ENCODE results near the gene STARD3. TPM values are rescaled to one million over a fixed set of nuclear protein-coding genes. Genes with fewer than 3 reads are reported as not detected.

The STARD3 gene
- total and polyA plus RNA-seq, 9 of the 15 experiments (the other 6 are each of a cell fraction or from before 2014, with no cell fraction given) = 0.63 to 87.0 (median 46.0) TPM

DNA sequence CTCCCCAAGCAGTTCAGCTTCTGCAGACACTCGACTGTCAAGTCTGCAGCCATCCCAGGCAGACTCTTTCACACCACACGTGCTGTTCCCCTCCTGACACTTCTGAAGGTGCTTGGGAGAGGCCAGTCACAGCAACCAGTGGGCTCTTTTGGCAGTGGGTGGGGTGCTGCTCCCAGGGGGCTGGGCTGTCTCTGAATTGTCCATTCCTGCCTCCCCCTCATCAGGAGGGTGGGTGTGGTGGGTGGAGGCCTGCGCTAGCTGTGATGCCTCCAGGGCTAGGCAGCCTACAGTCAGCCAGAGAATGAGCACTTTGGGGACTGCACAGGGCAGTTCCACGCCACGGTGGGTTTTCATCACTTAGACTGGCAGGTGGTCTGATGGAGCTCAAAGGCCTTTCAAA lies 10.3 kb downstream of the STARD3 start (continued):
- TF ChIP-seq SIRT6 (IDR thresholded peaks at IDR 0.05; ENCODE audit: low read depth, low read length) (no peak), MECOM (CRISPR knock-in tag; IDR thresholded peaks at IDR 0.05) (no peak), L3MBTL2 (IDR thresholded peaks at IDR 0.05) (no peak), PHF8 (IDR thresholded peaks at IDR 0.05; ENCODE audit: borderline replicate concordance, low read length) (no peak)
- TF ChIP-seq, protein P1, sequence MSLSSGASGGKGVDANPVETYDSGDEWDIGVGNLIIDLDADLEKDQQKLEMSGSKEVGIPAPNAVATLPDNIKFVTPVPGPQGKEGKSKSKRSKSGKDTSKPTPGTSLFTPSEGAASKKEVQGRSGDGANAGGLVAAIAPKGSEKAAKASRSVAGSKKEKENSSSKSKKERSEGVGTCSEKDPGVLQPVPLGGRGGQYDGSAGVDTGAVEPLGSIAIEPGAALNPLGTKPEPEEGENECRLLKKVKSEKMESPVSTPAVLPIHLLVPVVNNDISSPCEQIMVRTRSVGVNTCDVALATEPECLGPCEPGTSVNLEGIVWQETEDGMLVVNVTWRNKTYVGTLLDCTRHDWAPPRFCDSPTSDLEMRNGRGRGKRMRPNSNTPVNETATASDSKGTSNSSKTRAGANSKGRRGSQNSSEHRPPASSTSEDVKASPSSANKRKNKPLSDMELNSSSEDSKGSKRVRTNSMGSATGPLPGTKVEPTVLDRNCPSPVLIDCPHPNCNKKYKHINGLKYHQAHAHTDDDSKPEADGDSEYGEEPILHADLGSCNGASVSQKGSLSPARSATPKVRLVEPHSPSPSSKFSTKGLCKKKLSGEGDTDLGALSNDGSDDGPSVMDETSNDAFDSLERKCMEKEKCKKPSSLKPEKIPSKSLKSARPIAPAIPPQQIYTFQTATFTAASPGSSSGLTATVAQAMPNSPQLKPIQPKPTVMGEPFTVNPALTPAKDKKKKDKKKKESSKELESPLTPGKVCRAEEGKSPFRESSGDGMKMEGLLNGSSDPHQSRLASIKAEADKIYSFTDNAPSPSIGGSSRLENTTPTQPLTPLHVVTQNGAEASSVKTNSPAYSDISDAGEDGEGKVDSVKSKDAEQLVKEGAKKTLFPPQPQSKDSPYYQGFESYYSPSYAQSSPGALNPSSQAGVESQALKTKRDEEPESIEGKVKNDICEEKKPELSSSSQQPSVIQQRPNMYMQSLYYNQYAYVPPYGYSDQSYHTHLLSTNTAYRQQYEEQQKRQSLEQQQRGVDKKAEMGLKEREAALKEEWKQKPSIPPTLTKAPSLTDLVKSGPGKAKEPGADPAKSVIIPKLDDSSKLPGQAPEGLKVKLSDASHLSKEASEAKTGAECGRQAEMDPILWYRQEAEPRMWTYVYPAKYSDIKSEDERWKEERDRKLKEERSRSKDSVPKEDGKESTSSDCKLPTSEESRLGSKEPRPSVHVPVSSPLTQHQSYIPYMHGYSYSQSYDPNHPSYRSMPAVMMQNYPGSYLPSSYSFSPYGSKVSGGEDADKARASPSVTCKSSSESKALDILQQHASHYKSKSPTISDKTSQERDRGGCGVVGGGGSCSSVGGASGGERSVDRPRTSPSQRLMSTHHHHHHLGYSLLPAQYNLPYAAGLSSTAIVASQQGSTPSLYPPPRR (CRISPR knock-in tag; IDR thresholded peaks at IDR 0.05; ENCODE audit: borderline replicate concordance) = no peak
- TF ChIP-seq, protein P2, sequence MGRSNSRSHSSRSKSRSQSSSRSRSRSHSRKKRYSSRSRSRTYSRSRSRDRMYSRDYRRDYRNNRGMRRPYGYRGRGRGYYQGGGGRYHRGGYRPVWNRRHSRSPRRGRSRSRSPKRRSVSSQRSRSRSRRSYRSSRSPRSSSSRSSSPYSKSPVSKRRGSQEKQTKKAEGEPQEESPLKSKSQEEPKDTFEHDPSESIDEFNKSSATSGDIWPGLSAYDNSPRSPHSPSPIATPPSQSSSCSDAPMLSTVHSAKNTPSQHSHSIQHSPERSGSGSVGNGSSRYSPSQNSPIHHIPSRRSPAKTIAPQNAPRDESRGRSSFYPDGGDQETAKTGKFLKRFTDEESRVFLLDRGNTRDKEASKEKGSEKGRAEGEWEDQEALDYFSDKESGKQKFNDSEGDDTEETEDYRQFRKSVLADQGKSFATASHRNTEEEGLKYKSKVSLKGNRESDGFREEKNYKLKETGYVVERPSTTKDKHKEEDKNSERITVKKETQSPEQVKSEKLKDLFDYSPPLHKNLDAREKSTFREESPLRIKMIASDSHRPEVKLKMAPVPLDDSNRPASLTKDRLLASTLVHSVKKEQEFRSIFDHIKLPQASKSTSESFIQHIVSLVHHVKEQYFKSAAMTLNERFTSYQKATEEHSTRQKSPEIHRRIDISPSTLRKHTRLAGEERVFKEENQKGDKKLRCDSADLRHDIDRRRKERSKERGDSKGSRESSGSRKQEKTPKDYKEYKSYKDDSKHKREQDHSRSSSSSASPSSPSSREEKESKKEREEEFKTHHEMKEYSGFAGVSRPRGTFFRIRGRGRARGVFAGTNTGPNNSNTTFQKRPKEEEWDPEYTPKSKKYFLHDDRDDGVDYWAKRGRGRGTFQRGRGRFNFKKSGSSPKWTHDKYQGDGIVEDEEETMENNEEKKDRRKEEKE (IDR thresholded peaks at IDR 0.05; ENCODE audit: borderline replicate concordance in 1 of 2, control insufficient read depth in 1 of 2, low read depth in 2 of 2, low read length in 1 of 2) = no peak
